K562 (cell line): ENCODE measurements around the gene TTC31. TPM values are rescaled to one million over a fixed set of nuclear protein-coding genes. Genes with fewer than 3 reads are reported as not detected.
A peak's percentile ranks its signal among the peaks of the same experiment; 100 is the strongest.

Experiments
- CTBP1 ChIP-seq: fragments of 450-650 bp; IDR thresholded peaks from 2 replicates; pipeline ENCODE4 v1.6.1; 2016; ENCODE audit warnings: borderline replicate concordance
- GABPA ChIP-seq: fragments of 200-800 bp; sonication (Bioruptor generic); conservative IDR thresholded peaks from 2 replicates; pipeline ENCODE4 v1.6.1; 2016; ENCODE audit warnings: low read depth, missing genetic modification characterization, missing compliant biosample characterization
- HDAC6 ChIP-seq: IDR thresholded peaks from 2 replicates; pipeline ENCODE4 v1.6.1; 2012; ENCODE audit warnings: low read depth, mild to moderate bottlenecking, control low read depth, inconsistent platforms, low read length, moderate library complexity
- HDGF ChIP-seq: fragments of 450-650 bp; IDR thresholded peaks from 2 replicates; pipeline ENCODE4 v1.6.1; 2016
- HIVEP1 ChIP-seq: fragments of 250-450 bp; sonication (Bioruptor Pico); IDR thresholded peaks from 2 replicates; pipeline ENCODE4 v1.4.0; 2020; ENCODE audit warnings: mild to moderate bottlenecking
- HMBOX1 ChIP-seq: sonication (generic); IDR thresholded peaks from 2 replicates; pipeline ENCODE4 v1.6.1; 2016
- HMG20A ChIP-seq: fragments of 450-650 bp; formaldehyde crosslinking; conservative IDR thresholded peaks from 2 replicates; pipeline ENCODE4 v1.4.0; 2020; ENCODE audit warnings: mild to moderate bottlenecking, mixed read lengths
- ID3 ChIP-seq, 2 experiments: fragments of 250-450 bp in 1 of 2; fragments of 450-650 bp in 1 of 2; sonication (Bioruptor Pico) in 1 of 2; IDR thresholded peaks; 2 replicates each; pipeline versions ENCODE4 v1.6.1 to v1.8.0; 2016 to 2021; ENCODE audit warnings: mild to moderate bottlenecking in 2 of 2, moderate library complexity in 2 of 2, missing compliant biosample characterization in 1 of 2, missing genetic modification characterization in 1 of 2
- PRDM10 ChIP-seq: fragments of 450-650 bp; IDR thresholded peaks from 2 replicates; pipeline ENCODE4 v1.6.1; 2018; ENCODE audit not compliant: partially characterized antibody
- RUNX1 ChIP-seq: sonication (generic); IDR thresholded peaks from 2 replicates; pipeline ENCODE4 v1.6.1; 2016; ENCODE audit warnings: antibody characterized with exemption, low read depth
- TRIM25 ChIP-seq: fragments of 450-650 bp; IDR thresholded peaks from 2 replicates; pipeline ENCODE4 v1.7.0; 2016; ENCODE audit warnings: borderline replicate concordance
- ZBTB7A ChIP-seq: IDR thresholded peaks from 2 replicates; pipeline ENCODE4 v1.6.1; 2011; ENCODE audit warnings: low read depth, mild to moderate bottlenecking, low read length, moderate library complexity, borderline replicate concordance; ENCODE audit not compliant: control insufficient read depth
- ZFPM2 ChIP-seq: fragments of 250-450 bp; sonication (Bioruptor Pico); IDR thresholded peaks from 2 replicates; pipeline ENCODE4 v1.5.1; 2022; ENCODE audit warnings: mild to moderate bottlenecking
- ZNF512 ChIP-seq: IDR thresholded peaks from 2 replicates; pipeline ENCODE4 v1.6.1; 2016; ENCODE audit warnings: missing genetic modification characterization, missing compliant biosample characterization
- ZNF551 ChIP-seq: fragments of 250-450 bp; sonication (Bioruptor Pico); IDR thresholded peaks from 2 replicates; pipeline ENCODE4 v1.5.0; 2021; ENCODE audit warnings: mild to moderate bottlenecking, moderate library complexity
- polyA plus RNA-seq, 8 experiments: library from polyadenylated mRNA; depleted of rRNA in 4 of 8; stranded (reverse) in 5 of 8; unstranded in 3 of 8; fragments of >200 nt; fragmentation: Nextera tagmentation in 2 of 8; fragmentation: Illumina TruSeq in 1 of 8; extraction: Ambion mirVana in 2 of 8; extraction: Trizol in 1 of 8; gene quantifications; 2 replicates each; pipeline versions ENCODE4 v1.2.1 to v1.2.3, GENCODE V29; 2011 to 2014; ENCODE audit warnings: inconsistent platforms in 1 of 8, missing spikeins in 1 of 8
- total RNA-seq, 7 experiments: library from RNA; depleted of rRNA in 6 of 7; stranded (reverse); fragments of >200 nt in 6 of 7; fragmentation: Illumina TruSeq in 2 of 7; extraction: Trizol in 2 of 7; gene quantifications; 2 replicates each; pipeline versions ENCODE4 v1.2.1 to v1.2.3, GENCODE V29; 2011 to 2021; ENCODE audit warnings: low replicate concordance in 1 of 7

Gene TTC31
- total and polyA plus RNA-seq, 9 of the 15 experiments (the other 6 are each of a cell fraction or from before 2014, with no cell fraction given): 4.7 to 30.5 (median 15.9) TPM

GRCh38 chr2:74530239-74531187 is 47.6 kb downstream of the TTC31 start (continued):
- TF ChIP-seq GABPA (tag) (no peak), HIVEP1 (CRISPR knock-in tag) (no peak), CTBP1 (peak; percentile 69), ZNF512 (tag) (no peak), PRDM10 (no peak), ID3 (CRISPR knock-in tag; IDR thresholded peaks at IDR 0.05) (no peak), ID3 (tag; IDR thresholded peaks at IDR 0.05) (no peak), ZNF551 (CRISPR knock-in tag) (no peak), HDGF (no peak), HMG20A (no peak), TRIM25 (no peak), HMBOX1 (no peak), HDAC6 (no peak), ZFPM2 (CRISPR knock-in tag) (no peak), RUNX1 (no peak; the same call in 1 of the 2 replicates), ZBTB7A (0 out of 2 replicates have a peak, but pooled peaks have one; percentile 9)
